IMR-90 (cell line): Measurements from ENCODE around the gene ENPP6. TPM values are rescaled to one million over a fixed set of nuclear protein-coding genes. Genes with fewer than 3 reads are reported as not detected.

Experiments used
- ATAC-seq: fragments of 200-7000 bp; cut with Tn5 transposase; 2 replicates; pipeline ENCODE4 v1.9.1; 2020; ENCODE audit warnings: low read depth, mild to moderate bottlenecking, moderate library complexity
- BruUV-seq: library from RNA; stranded (reverse); fragments of 400-500 nt; replicated peaks from 2 replicates; lab custom pipeline; 2021; lab: Mats Ljungman, UMichigan
- CTCF ChIA-PET: fragments of 300-600 bp; formaldehyde crosslinking; extraction: SDS; loops from one replicate; lab custom pipeline; 2021; ENCODE audit warnings: antibody characterized with exemption; lab: Yijun Ruan, JAX
- POLR2A ChIA-PET: fragments of 300-600 bp; sonication (Branson Sonifier 250); formaldehyde crosslinking; loops from one replicate; lab custom pipeline; 2022; ENCODE audit warnings: antibody characterized with exemption; ENCODE audit not compliant: unreplicated experiment; lab: Charles Lee
- DNase-seq: peaks from one replicate; pipeline ENCODE4 v3.0.0; 2013
- H2AFZ ChIP-seq: replicated peaks from 2 replicates; pipeline ENCODE3; 2013; ENCODE audit warnings: low read length, mild to moderate bottlenecking; ENCODE audit not compliant: poor library complexity
- H2AK5ac ChIP-seq: 2 replicates; pipeline ENCODE4 v1.6.1; 2013; ENCODE audit warnings: low read depth, low read length, inconsistent platforms
- H2AK9ac ChIP-seq: replicated peaks from 2 replicates; pipeline ENCODE3; 2013; ENCODE audit warnings: mild to moderate bottlenecking, low read depth, low read length, moderate library complexity; ENCODE audit not compliant: poor library complexity
- H2BK120ac ChIP-seq: 2 replicates; pipeline ENCODE4 v1.6.1; 2013; ENCODE audit warnings: low read depth, low read length, inconsistent platforms
- H2BK15ac ChIP-seq: 3 replicates; pipeline ENCODE4 v1.6.1; 2013; ENCODE audit warnings: low read depth, low read length, inconsistent platforms
- H2BK20ac ChIP-seq: 2 replicates; pipeline ENCODE4 v1.6.1; 2013; ENCODE audit warnings: low read depth, mild to moderate bottlenecking, inconsistent platforms, low read length, moderate library complexity
- H2BK5ac ChIP-seq: 2 replicates; pipeline ENCODE4 v1.6.1; 2013; ENCODE audit warnings: mild to moderate bottlenecking, low read depth, low read length, inconsistent platforms; ENCODE audit not compliant: poor library complexity, severe bottlenecking
- H3K14ac ChIP-seq: replicated peaks from 2 replicates; pipeline ENCODE4 v1.6.1; 2013; ENCODE audit warnings: low read depth, low read length, inconsistent platforms
- H3K18ac ChIP-seq: 2 replicates; pipeline ENCODE4 v1.6.1; 2013; ENCODE audit warnings: low read depth, low read length, control low read depth
- H3K23ac ChIP-seq: 2 replicates; pipeline ENCODE4 v1.6.1; 2013; ENCODE audit warnings: low read depth, low read length, inconsistent platforms
- H3K27ac ChIP-seq: 2 replicates; pipeline ENCODE4 v1.5.1; 2013; ENCODE audit warnings: mild to moderate bottlenecking, control low read depth, low read length; ENCODE audit not compliant: insufficient read depth
- H3K27me3 ChIP-seq: 2 replicates; pipeline ENCODE4 v1.6.1; 2013; ENCODE audit warnings: low read length; ENCODE audit not compliant: control insufficient read depth, insufficient read depth
- H3K36me3 ChIP-seq: 2 replicates; pipeline ENCODE4 v1.6.1; 2013; ENCODE audit warnings: low read length, mixed read lengths; ENCODE audit not compliant: control insufficient read depth, insufficient read depth
- H3K4ac ChIP-seq: 2 replicates; pipeline ENCODE4 v1.6.1; 2013; ENCODE audit warnings: low read depth, low read length, inconsistent platforms
- H3K4me1 ChIP-seq: 2 replicates; pipeline ENCODE4 v1.6.1; 2013; ENCODE audit warnings: low read length, mixed read lengths; ENCODE audit not compliant: control insufficient read depth, insufficient read depth
- H3K4me2 ChIP-seq: 2 replicates; pipeline ENCODE4 v1.6.1; 2013; ENCODE audit warnings: low read depth, mild to moderate bottlenecking, control low read depth, low read length, moderate library complexity
- H3K4me3 ChIP-seq: 2 replicates; pipeline ENCODE4 v1.5.1; 2013; ENCODE audit warnings: low read depth, mild to moderate bottlenecking, control low read depth, low read length, moderate library complexity; ENCODE audit not compliant: insufficient read depth
- H3K56ac ChIP-seq: 2 replicates; pipeline ENCODE4 v1.6.1; 2013; ENCODE audit warnings: low read length, inconsistent platforms; ENCODE audit not compliant: insufficient read depth; ENCODE audit errors: extremely low read depth
- H3K79me1 ChIP-seq, 2 experiments: 2 replicates each; pipeline ENCODE4 v1.6.1; 2013; ENCODE audit warnings: low read length in 2 of 2, inconsistent platforms in 1 of 2, low read depth in 1 of 2
- H3K9ac ChIP-seq: 2 replicates; pipeline ENCODE4 v1.6.1; 2013; ENCODE audit warnings: low read depth, low read length, control low read depth
- H3K9me1 ChIP-seq: 2 replicates; pipeline ENCODE4 v1.6.1; 2013; ENCODE audit warnings: low read length, inconsistent platforms; ENCODE audit not compliant: insufficient read depth
- H3K9me3 ChIP-seq: 2 replicates; pipeline ENCODE4 v1.6.1; 2013; ENCODE audit warnings: low read length; ENCODE audit not compliant: control insufficient read depth, insufficient read depth
- H4K20me1 ChIP-seq: 2 replicates; pipeline ENCODE4 v1.6.1; 2013; ENCODE audit warnings: low read length, inconsistent platforms; ENCODE audit not compliant: insufficient read depth
- H4K5ac ChIP-seq: 2 replicates; pipeline ENCODE4 v1.6.1; 2013; ENCODE audit warnings: mild to moderate bottlenecking, low read depth, low read length, control low read depth
- H4K8ac ChIP-seq, 2 experiments: 2 replicates each; pipeline ENCODE4 v1.6.1; 2013; ENCODE audit warnings: low read depth in 2 of 2, low read length in 2 of 2, control low read depth in 1 of 2, inconsistent platforms in 1 of 2
- H4K91ac ChIP-seq: 2 replicates; pipeline ENCODE4 v1.6.1; 2013; ENCODE audit warnings: low read depth, low read length, inconsistent platforms; ENCODE audit not compliant: insufficient read depth
- ELK1 ChIP-seq: fragments of 150-350 bp; IDR thresholded peaks from 2 replicates; pipeline ENCODE4 v1.6.1; 2016; ENCODE audit warnings: low read depth, mild to moderate bottlenecking, low read length, moderate library complexity, borderline replicate concordance
- MXI1 ChIP-seq: IDR thresholded peaks from 2 replicates; pipeline ENCODE4 v1.6.1; 2012; ENCODE audit warnings: low read depth, mild to moderate bottlenecking, low read length, moderate library complexity, borderline replicate concordance
- RFX5 ChIP-seq: IDR thresholded peaks from 2 replicates; pipeline ENCODE4 v1.8.0; 2012; ENCODE audit warnings: low read depth, mild to moderate bottlenecking, low read length, moderate library complexity
- WGBS, 2 experiments: methylation state at CpG; one replicate each; pipeline versions ENCODE4 v1.1.5 to v1.1.7; 2013; ENCODE audit warnings: missing lambda C conversion rate in 2 of 2; ENCODE audit not compliant: insufficient read length in 1 of 2; ENCODE audit errors: extremely low coverage in 2 of 2; 5-methylcytosine and 5-hydroxymethylcytosine counted together
- dilution Hi-C: fragments of 300-500 bp; cut with HindIII; formaldehyde crosslinking; loops from one replicate; pipeline ENCODE4 v1.14.3; 2018; ENCODE audit warnings: low sequenced_read_pairs; ENCODE audit not compliant: unreplicated experiment
- in situ Hi-C: fragments of 300-500 bp; cut with MboI; formaldehyde crosslinking; loops from 3 replicates; pipeline ENCODE4 v1.14.3; 2019; ENCODE audit warnings: low sequenced_read_pairs, inconsistent platforms, mixed read lengths
- intact Hi-C: fragments of 100-400 bp; cut with micrococcal nuclease; formaldehyde crosslinking; loops from 2 replicates; pipeline ENCODE4 v1.10.0; 2022
- polyA plus RNA-seq, 3 experiments: library from polyadenylated mRNA; depleted of rRNA; stranded (reverse); fragments of >200 nt; gene quantifications; 2 replicates each; pipeline ENCODE4 v1.2.3, GENCODE V29; 2012; ENCODE audit warnings: low replicate concordance in 1 of 3
- total RNA-seq: library from RNA; depleted of rRNA; stranded (reverse); fragments of >200 nt; gene quantifications from 2 replicates; pipeline ENCODE4 v1.2.3, GENCODE V29; 2012

ENPP6 gene
- total and polyA plus RNA-seq, 2 of the 4 experiments (the other 2 are of a cell fraction) = not detected

DNA sequence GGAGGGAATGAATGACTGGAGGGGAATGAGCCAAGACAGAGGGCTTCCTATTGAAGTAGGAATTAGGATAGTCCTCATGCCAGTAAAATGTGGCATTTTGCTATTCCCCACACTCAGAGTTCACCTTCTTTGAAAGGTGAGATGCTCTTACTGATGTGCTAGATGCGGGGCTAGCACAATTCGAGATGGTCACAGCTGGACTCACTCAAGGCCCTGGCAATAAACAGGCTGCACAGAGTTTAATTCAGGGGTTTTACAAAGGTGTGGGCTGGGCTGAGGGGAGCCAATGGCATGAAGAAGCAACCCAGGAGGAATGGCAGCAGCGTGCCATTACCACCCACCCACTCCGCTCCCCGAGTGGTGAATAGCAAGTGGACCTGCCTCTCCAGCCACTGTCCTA lies 55.1 kb downstream of the ENPP6 start:
- H3K18ac ChIP-seq = no peak overlapping the region
- no peak overlapping the region for H4K8ac ChIP-seq
- H3K4me3 ChIP-seq = no peak overlapping the region
- no peak overlapping the region for H3K9ac ChIP-seq
- H3K9me3 ChIP-seq = no peaks in the 10 kb centered on the region
- no peaks in the 10 kb centered on the region for H3K79me1 ChIP-seq
- intact Hi-C loops = loop anchor here (10.0 kb wide), 1 partner anchor 688 kb away; no protein-coding TSS in a partner anchor
- no peak overlapping the region for H2BK15ac ChIP-seq
- H3K4ac ChIP-seq = no peak overlapping the region
- BruUV-seq = no TSS peak
- no peak overlapping the region for H2AK5ac ChIP-seq
- ChIA-PET POLR2A (no interaction called here), CTCF (no interaction called here)
- H2AK9ac ChIP-seq = no peak overlapping the region
- H3K27me3 ChIP-seq = peaks cover 7% of the 10 kb centered on the region; the same call in 1 of the 2 replicates
- no peak overlapping the region for H4K5ac ChIP-seq
- no peaks in the 10 kb centered on the region for H4K20me1 ChIP-seq
- no peak overlapping the region for H3K23ac ChIP-seq
- no peak overlapping the region for H3K27ac ChIP-seq
- no peak overlapping the region for H3K4me2 ChIP-seq
- no CpG with 5 or more reads among the region's 5 CpGs for WGBS, 2 experiments
- no peak overlapping the region for H4K91ac ChIP-seq
- H2BK120ac ChIP-seq = no peak overlapping the region
- no peak overlapping the region for H2BK5ac ChIP-seq
- H2AFZ ChIP-seq = no peak overlapping the region
- H3K9me1 ChIP-seq = no peaks in the 10 kb centered on the region
- in situ Hi-C loops = no loop called here
- no peak for ATAC-seq
- H3K14ac ChIP-seq = no peak overlapping the region
- H2BK20ac ChIP-seq = no peak overlapping the region
- dilution Hi-C loops = no loop called here
- no peaks in the 10 kb centered on the region for H3K36me3 ChIP-seq
- H3K56ac ChIP-seq = no peak overlapping the region
- no peak for DNase-seq
- no peak for TF ChIP-seq ELK1
- no peak for TF ChIP-seq RFX5
- no peak for TF ChIP-seq MXI1
- H3K4me1 ChIP-seq = peaks cover 2% of the 10 kb centered on the region; the same call in 1 of the 2 replicates
